GM23338 (cell line): ENCODE data around the gene MSANTD7. TPM values are rescaled to one million over a fixed set of nuclear protein-coding genes. Genes with fewer than 3 reads are reported as not detected.

Experiments used
- ATAC-seq: fragments of 200-7000 bp; cut with Tn5 transposase; 3 replicates; pipeline ENCODE4 v1.9.1; 2020
- DNase-seq: peaks from one replicate; pipeline ENCODE4 v3.0.0-alpha.2; 2015; ENCODE audit warnings: low spot score
- H2AFZ ChIP-seq: fragments of 200-600 bp; sonication (generic); 2 replicates; pipeline ENCODE4 v1.8.0; 2016; ENCODE audit warnings: antibody characterized with exemption, mild to moderate bottlenecking, moderate library complexity
- H3F3A ChIP-seq: fragments of 200-600 bp; sonication (generic); replicated peaks from 2 replicates; pipeline ENCODE4 v1.8.0; 2017; ENCODE audit warnings: antibody characterized with exemption, mixed run types, low read depth
- H3K27ac ChIP-seq: fragments of 200-600 bp; sonication (generic); 2 replicates; pipeline ENCODE4 v1.6.1; 2016; ENCODE audit warnings: low read depth
- H3K27me3 ChIP-seq: fragments of 200-600 bp; sonication (generic); 2 replicates; pipeline ENCODE4 v1.8.0; 2016; ENCODE audit warnings: mild to moderate bottlenecking, mixed run types, moderate library complexity; ENCODE audit not compliant: insufficient read depth
- H3K36me3 ChIP-seq: fragments of 200-600 bp; sonication (generic); 2 replicates; pipeline ENCODE4 v1.8.0; 2016; ENCODE audit warnings: mild to moderate bottlenecking; ENCODE audit not compliant: insufficient read depth
- H3K4me1 ChIP-seq: fragments of 200-600 bp; sonication (generic); 2 replicates; pipeline ENCODE4 v1.8.0; 2016; ENCODE audit warnings: mild to moderate bottlenecking, moderate library complexity; ENCODE audit not compliant: insufficient read depth
- H3K4me2 ChIP-seq: fragments of 200-600 bp; sonication (generic); 2 replicates; pipeline ENCODE4 v1.7.1; 2017; ENCODE audit warnings: mixed run types
- H3K4me3 ChIP-seq: fragments of 200-600 bp; sonication (generic); 2 replicates; pipeline ENCODE4 v1.6.1; 2016; ENCODE audit warnings: mixed run types
- H3K79me2 ChIP-seq: fragments of 200-600 bp; sonication (generic); replicated peaks from 2 replicates; pipeline ENCODE4 v1.8.0; 2017; ENCODE audit warnings: mild to moderate bottlenecking; ENCODE audit not compliant: insufficient read depth
- H3K9me2 ChIP-seq: fragments of 200-600 bp; sonication (generic); 2 replicates; pipeline ENCODE4 v1.8.0; 2017; ENCODE audit not compliant: insufficient read depth
- H4K20me1 ChIP-seq: fragments of 200-600 bp; sonication (generic); replicated peaks from 2 replicates; pipeline ENCODE4 v1.8.0; 2017; ENCODE audit warnings: mild to moderate bottlenecking; ENCODE audit not compliant: insufficient read depth
- H3K27ac Mint-ChIP-seq: 2 replicates; pipeline ENCODE4 v1.8.0; 2020; ENCODE audit warnings: inconsistent platforms, mild to moderate bottlenecking, moderate library complexity, mixed read lengths
- H3K27me3 Mint-ChIP-seq: 3 replicates; pipeline ENCODE4 v1.8.0; 2022; ENCODE audit warnings: low read depth, mild to moderate bottlenecking, moderate library complexity, mixed read lengths, inconsistent platforms; ENCODE audit not compliant: insufficient read depth, poor library complexity
- H3K36me3 Mint-ChIP-seq: 3 replicates; pipeline ENCODE4 v1.8.0; 2021; ENCODE audit warnings: low read depth, mild to moderate bottlenecking, inconsistent platforms, moderate library complexity, mixed read lengths
- H3K4me1 Mint-ChIP-seq: 3 replicates; pipeline ENCODE4 v1.8.0; 2020; ENCODE audit warnings: mild to moderate bottlenecking, inconsistent platforms, mixed read lengths
- H3K4me3 Mint-ChIP-seq: 3 replicates; pipeline ENCODE4 v1.8.0; 2021; ENCODE audit warnings: moderate library complexity, mild to moderate bottlenecking, inconsistent platforms, mixed read lengths
- H3K9me3 Mint-ChIP-seq: 3 replicates; pipeline ENCODE4 v1.8.0; 2020; ENCODE audit warnings: moderate library complexity, mild to moderate bottlenecking, inconsistent platforms, mixed read lengths
- EZH2 ChIP-seq: fragments of 200-600 bp; sonication (generic); IDR thresholded peaks from one replicate; pipeline ENCODE4 v1.8.0; 2017; ENCODE audit warnings: antibody characterized with exemption, mild to moderate bottlenecking, low read depth; ENCODE audit not compliant: unreplicated experiment
- EZH2phosphoT487 ChIP-seq: fragments of 200-600 bp; sonication (generic); IDR thresholded peaks from one replicate; pipeline ENCODE4 v1.8.1; 2018; ENCODE audit warnings: antibody characterized with exemption; ENCODE audit not compliant: unreplicated experiment
- JUNB ChIP-seq: IDR thresholded peaks from one replicate; pipeline ENCODE4 v1.6.1; 2016; ENCODE audit warnings: antibody characterized with exemption; ENCODE audit not compliant: unreplicated experiment
- NANOG ChIP-seq: IDR thresholded peaks from 2 replicates; pipeline ENCODE4 v1.6.1; 2016; ENCODE audit warnings: antibody characterized with exemption, borderline replicate concordance
- ZNF462 ChIP-seq: fragments of 250-450 bp; sonication (Bioruptor Pico); IDR thresholded peaks from 2 replicates; pipeline ENCODE4 v1.5.0; 2020; ENCODE audit warnings: mild to moderate bottlenecking, moderate library complexity
- polyA plus RNA-seq: library from polyadenylated mRNA; unstranded; fragments of >200 nt; fragmentation: Nextera tagmentation; extraction: Ambion mirVana; gene quantifications from 2 replicates; pipeline ENCODE4 v1.2.1, GENCODE V29; 2016
- total RNA-seq: library from RNA; depleted of rRNA; stranded (reverse); fragments of >200 nt; shearing (Covaris generic); gene quantifications from 2 replicates; pipeline ENCODE4 v1.2.3, GENCODE V29; 2014
- TF ChIP-seq, protein P1 (sequence below): IDR thresholded peaks from 2 replicates; pipeline ENCODE4 v1.6.1; 2016; ENCODE audit warnings: antibody characterized with exemption

Gene MSANTD7
- total and polyA plus RNA-seq, 2 experiments from 2014 or later = 5.3 to 19.8 TPM

DNA sequence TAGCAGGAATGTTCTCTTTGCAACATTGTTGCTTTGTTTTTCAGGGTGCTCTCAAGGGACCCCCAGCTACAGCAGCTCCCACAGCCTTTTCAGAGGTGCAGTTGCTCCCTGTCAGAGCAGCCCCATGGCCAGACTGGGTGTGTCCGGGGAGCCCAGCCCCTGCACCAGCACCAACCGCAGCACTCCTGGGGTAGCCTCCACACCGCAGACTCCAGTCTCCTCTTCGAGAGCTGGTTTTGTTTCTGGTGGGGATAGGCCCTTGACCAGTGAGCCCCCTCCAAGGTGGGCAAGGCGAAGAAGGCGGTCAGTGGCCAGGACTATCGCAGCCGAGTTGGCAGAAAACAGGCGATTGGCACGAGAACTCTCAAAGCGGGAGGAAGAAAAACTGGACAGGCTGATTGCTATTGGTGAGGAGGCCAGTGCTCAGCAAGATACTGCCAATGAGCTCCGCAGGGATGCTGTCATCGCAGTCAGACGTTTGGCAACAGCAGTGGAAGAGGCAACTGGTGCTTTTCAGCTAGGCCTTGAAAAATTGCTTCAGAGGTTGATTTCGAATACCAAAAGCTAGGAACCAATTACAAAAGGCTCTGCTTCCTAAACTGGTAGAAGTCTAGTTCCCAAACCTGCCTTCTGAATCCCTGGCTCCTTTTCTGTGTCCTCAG, 5.4 kb downstream of the MSANTD7 start (continued):
- TF ChIP-seq ZNF462 (CRISPR knock-in tag) (no peak), JUNB (no peak)
- TF ChIP-seq, protein P1, sequence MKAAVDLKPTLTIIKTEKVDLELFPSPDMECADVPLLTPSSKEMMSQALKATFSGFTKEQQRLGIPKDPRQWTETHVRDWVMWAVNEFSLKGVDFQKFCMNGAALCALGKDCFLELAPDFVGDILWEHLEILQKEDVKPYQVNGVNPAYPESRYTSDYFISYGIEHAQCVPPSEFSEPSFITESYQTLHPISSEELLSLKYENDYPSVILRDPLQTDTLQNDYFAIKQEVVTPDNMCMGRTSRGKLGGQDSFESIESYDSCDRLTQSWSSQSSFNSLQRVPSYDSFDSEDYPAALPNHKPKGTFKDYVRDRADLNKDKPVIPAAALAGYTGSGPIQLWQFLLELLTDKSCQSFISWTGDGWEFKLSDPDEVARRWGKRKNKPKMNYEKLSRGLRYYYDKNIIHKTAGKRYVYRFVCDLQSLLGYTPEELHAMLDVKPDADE = no peak

DNA sequence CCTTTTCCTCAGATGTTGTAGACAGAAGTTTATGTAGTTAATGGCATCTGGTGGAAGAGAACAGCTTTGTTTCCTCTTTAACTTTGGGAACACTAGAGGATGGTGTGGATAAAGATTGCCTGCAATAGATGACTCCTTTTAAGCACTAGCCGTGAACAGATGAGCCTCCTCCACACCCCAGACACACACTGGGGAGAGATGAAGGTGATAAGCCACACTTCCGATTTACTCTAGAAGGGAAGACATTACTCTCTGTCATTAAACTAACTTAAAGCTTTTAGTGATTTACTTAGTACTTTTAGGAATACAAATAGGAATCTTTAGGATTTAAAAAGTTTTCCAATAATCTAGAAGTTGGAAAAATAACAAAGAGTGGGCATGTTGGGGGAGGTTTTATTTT, 6.8 kb downstream of the MSANTD7 start:
- no peak overlapping the region for H3K27ac Mint-ChIP-seq
- H3K36me3 ChIP-seq = peaks cover 47% of the 10 kb centered on the region
- H3K4me3 Mint-ChIP-seq = no peak overlapping the region
- TF ChIP-seq EZH2phosphoT487 (no peak), NANOG (no peak), EZH2 (no peak), ZNF462 (CRISPR knock-in tag) (no peak), JUNB (no peak)
- TF ChIP-seq, protein P1 = no peak

More for the DNA sequence above, 6.8 kb downstream of the MSANTD7 start:
- H3K9me2 ChIP-seq = no peaks in the 10 kb centered on the region
- H3K27ac ChIP-seq = no peak overlapping the region
- Mint-ChIP-seq H3K9me3 (no peaks in the 10 kb centered on the region), H3K27me3 (no peaks in the 10 kb centered on the region), H3K36me3 (peaks cover 50% of the 10 kb centered on the region), H3K4me1 (no peaks in the 10 kb centered on the region)
- no peak for DNase-seq
- no peak overlapping the region for H3K4me3 ChIP-seq
- no peak overlapping the region for H2AFZ ChIP-seq
- no peaks in the 10 kb centered on the region for H3K27me3 ChIP-seq
- no peak for ATAC-seq
- no peaks in the 10 kb centered on the region for H3K4me1 ChIP-seq
- no peak overlapping the region for H3K4me2 ChIP-seq
- peaks cover 27% of the 10 kb centered on the region for H3K79me2 ChIP-seq
- H3F3A ChIP-seq = no peaks in the 10 kb centered on the region
- peaks cover 12% of the 10 kb centered on the region for H4K20me1 ChIP-seq
